Fibroblast of pulmonary artery (primary cell): Measurements from ENCODE around the gene HK1.
A peak's percentile ranks its signal among the peaks of the same experiment; 100 is the strongest.

Experiments
- DNase-seq: peaks from one replicate; pipeline ENCODE4 v3.0.0-alpha.2; 2010; ENCODE audit warnings: low read depth
- H3K4me3 ChIP-seq: replicated peaks from 2 replicates; pipeline ENCODE4 v1.5.1; 2011; ENCODE audit warnings: low read depth, mild to moderate bottlenecking, control low read depth, low read length, moderate library complexity
- CTCF ChIP-seq: IDR thresholded peaks from 2 replicates; pipeline ENCODE4 v1.5.1; 2011; ENCODE audit warnings: mild to moderate bottlenecking, control low read depth, low read length, inconsistent platforms; ENCODE audit errors: missing control alignments

HK1 gene

GRCh38 chr10:69364232-69364940 is 86.1 kb downstream of the HK1 start:
- no peak for DNase-seq
- TF ChIP-seq CTCF = no peak
- H3K4me3 ChIP-seq = no peak overlapping the region

GRCh38 chr10:69366738-69367137 is 88.4 kb downstream of the HK1 start:
- no peak for TF ChIP-seq CTCF
- H3K4me3 ChIP-seq = no peak overlapping the region
- no peak for DNase-seq

GRCh38 chr10:69367469-69367868 is 89.2 kb downstream of the HK1 start:
- H3K4me3 ChIP-seq = no peak overlapping the region
- DNase-seq = no peak
- TF ChIP-seq CTCF = no peak

- DNase-seq = peak; percentile 93
- H3K4me3 ChIP-seq = no peak overlapping the region
- no peak for TF ChIP-seq CTCF
These were observed 94.1 kb downstream of the HK1 start for GRCh38 chr10:69372126-69372980.

- DNase-seq = no peak
- no peak for TF ChIP-seq CTCF
- no peak overlapping the region for H3K4me3 ChIP-seq
These were observed 95.9 kb downstream of the HK1 start for GRCh38 chr10:69374242-69374641.

- DNase-seq = no peak
- no peak overlapping the region for H3K4me3 ChIP-seq
- no peak for TF ChIP-seq CTCF
These were observed 96.6 kb downstream of the HK1 start for GRCh38 chr10:69374931-69375306.
